GM23338 (cell line): ENCODE data around the gene MRPL27. TPM values are rescaled to one million over a fixed set of nuclear protein-coding genes. Genes with fewer than 3 reads are reported as not detected.

Experiments used
- ATAC-seq: fragments of 200-7000 bp; cut with Tn5 transposase; 3 replicates; pipeline ENCODE4 v1.9.1; 2020
- DNase-seq: peaks from one replicate; pipeline ENCODE4 v3.0.0-alpha.2; 2015; ENCODE audit warnings: low spot score
- H2AFZ ChIP-seq: fragments of 200-600 bp; sonication (generic); 2 replicates; pipeline ENCODE4 v1.8.0; 2016; ENCODE audit warnings: antibody characterized with exemption, mild to moderate bottlenecking, moderate library complexity
- H3F3A ChIP-seq: fragments of 200-600 bp; sonication (generic); replicated peaks from 2 replicates; pipeline ENCODE4 v1.8.0; 2017; ENCODE audit warnings: antibody characterized with exemption, mixed run types, low read depth
- H3K27ac ChIP-seq: fragments of 200-600 bp; sonication (generic); 2 replicates; pipeline ENCODE4 v1.6.1; 2016; ENCODE audit warnings: low read depth
- H3K27me3 ChIP-seq: fragments of 200-600 bp; sonication (generic); 2 replicates; pipeline ENCODE4 v1.8.0; 2016; ENCODE audit warnings: mild to moderate bottlenecking, mixed run types, moderate library complexity; ENCODE audit not compliant: insufficient read depth
- H3K36me3 ChIP-seq: fragments of 200-600 bp; sonication (generic); 2 replicates; pipeline ENCODE4 v1.8.0; 2016; ENCODE audit warnings: mild to moderate bottlenecking; ENCODE audit not compliant: insufficient read depth
- H3K4me1 ChIP-seq: fragments of 200-600 bp; sonication (generic); 2 replicates; pipeline ENCODE4 v1.8.0; 2016; ENCODE audit warnings: mild to moderate bottlenecking, moderate library complexity; ENCODE audit not compliant: insufficient read depth
- H3K4me2 ChIP-seq: fragments of 200-600 bp; sonication (generic); 2 replicates; pipeline ENCODE4 v1.7.1; 2017; ENCODE audit warnings: mixed run types
- H3K4me3 ChIP-seq: fragments of 200-600 bp; sonication (generic); 2 replicates; pipeline ENCODE4 v1.6.1; 2016; ENCODE audit warnings: mixed run types
- H3K79me2 ChIP-seq: fragments of 200-600 bp; sonication (generic); replicated peaks from 2 replicates; pipeline ENCODE4 v1.8.0; 2017; ENCODE audit warnings: mild to moderate bottlenecking; ENCODE audit not compliant: insufficient read depth
- H3K9me2 ChIP-seq: fragments of 200-600 bp; sonication (generic); 2 replicates; pipeline ENCODE4 v1.8.0; 2017; ENCODE audit not compliant: insufficient read depth
- H4K20me1 ChIP-seq: fragments of 200-600 bp; sonication (generic); replicated peaks from 2 replicates; pipeline ENCODE4 v1.8.0; 2017; ENCODE audit warnings: mild to moderate bottlenecking; ENCODE audit not compliant: insufficient read depth
- H3K27ac Mint-ChIP-seq: 2 replicates; pipeline ENCODE4 v1.8.0; 2020; ENCODE audit warnings: inconsistent platforms, mild to moderate bottlenecking, moderate library complexity, mixed read lengths
- H3K27me3 Mint-ChIP-seq: 3 replicates; pipeline ENCODE4 v1.8.0; 2022; ENCODE audit warnings: low read depth, mild to moderate bottlenecking, moderate library complexity, mixed read lengths, inconsistent platforms; ENCODE audit not compliant: insufficient read depth, poor library complexity
- H3K36me3 Mint-ChIP-seq: 3 replicates; pipeline ENCODE4 v1.8.0; 2021; ENCODE audit warnings: low read depth, mild to moderate bottlenecking, inconsistent platforms, moderate library complexity, mixed read lengths
- H3K4me1 Mint-ChIP-seq: 3 replicates; pipeline ENCODE4 v1.8.0; 2020; ENCODE audit warnings: mild to moderate bottlenecking, inconsistent platforms, mixed read lengths
- H3K4me3 Mint-ChIP-seq: 3 replicates; pipeline ENCODE4 v1.8.0; 2021; ENCODE audit warnings: moderate library complexity, mild to moderate bottlenecking, inconsistent platforms, mixed read lengths
- H3K9me3 Mint-ChIP-seq: 3 replicates; pipeline ENCODE4 v1.8.0; 2020; ENCODE audit warnings: moderate library complexity, mild to moderate bottlenecking, inconsistent platforms, mixed read lengths
- CREB1 ChIP-seq: fragments of 250-450 bp; sonication (Bioruptor Pico); IDR thresholded peaks from 2 replicates; pipeline ENCODE4 v1.5.0; 2020; ENCODE audit warnings: low read depth, mild to moderate bottlenecking, moderate library complexity
- EZH2 ChIP-seq: fragments of 200-600 bp; sonication (generic); IDR thresholded peaks from one replicate; pipeline ENCODE4 v1.8.0; 2017; ENCODE audit warnings: antibody characterized with exemption, mild to moderate bottlenecking, low read depth; ENCODE audit not compliant: unreplicated experiment
- JUNB ChIP-seq: IDR thresholded peaks from one replicate; pipeline ENCODE4 v1.6.1; 2016; ENCODE audit warnings: antibody characterized with exemption; ENCODE audit not compliant: unreplicated experiment
- STAT1 ChIP-seq: IDR thresholded peaks from one replicate; pipeline ENCODE4 v1.6.1; 2016; ENCODE audit warnings: antibody characterized with exemption; ENCODE audit not compliant: unreplicated experiment
- ZNF331 ChIP-seq: fragments of 250-450 bp; sonication (Bioruptor Pico); IDR thresholded peaks from 2 replicates; pipeline ENCODE4 v1.5.0; 2020; ENCODE audit warnings: low read depth, mild to moderate bottlenecking, moderate library complexity
- polyA plus RNA-seq: library from polyadenylated mRNA; unstranded; fragments of >200 nt; fragmentation: Nextera tagmentation; extraction: Ambion mirVana; gene quantifications from 2 replicates; pipeline ENCODE4 v1.2.1, GENCODE V29; 2016
- total RNA-seq: library from RNA; depleted of rRNA; stranded (reverse); fragments of >200 nt; shearing (Covaris generic); gene quantifications from 2 replicates; pipeline ENCODE4 v1.2.3, GENCODE V29; 2014
- TF ChIP-seq, protein P1 (sequence below): fragments of 250-450 bp; sonication (Bioruptor Pico); IDR thresholded peaks from 2 replicates; pipeline ENCODE4 v1.5.0; 2020; ENCODE audit warnings: mild to moderate bottlenecking, moderate library complexity
- TF ChIP-seq, protein P2 (sequence below): IDR thresholded peaks from one replicate; pipeline ENCODE4 v1.6.1; 2018; ENCODE audit warnings: antibody characterized with exemption; ENCODE audit not compliant: unreplicated experiment
- TF ChIP-seq, protein P3 (sequence below), 2 experiments: fragments of 200-600 bp in 1 of 2; sonication (generic) in 1 of 2; conservative IDR thresholded peaks; 2 replicates each; pipeline versions ENCODE4 v1.5.1 to v1.6.1; 2016 to 2017; ENCODE audit warnings: antibody characterized with exemption in 2 of 2, low read depth in 2 of 2, mild to moderate bottlenecking in 2 of 2, moderate library complexity in 1 of 2

Gene MRPL27
- total and polyA plus RNA-seq, 2 experiments from 2014 or later: 74.3 to 227 TPM

DNA sequence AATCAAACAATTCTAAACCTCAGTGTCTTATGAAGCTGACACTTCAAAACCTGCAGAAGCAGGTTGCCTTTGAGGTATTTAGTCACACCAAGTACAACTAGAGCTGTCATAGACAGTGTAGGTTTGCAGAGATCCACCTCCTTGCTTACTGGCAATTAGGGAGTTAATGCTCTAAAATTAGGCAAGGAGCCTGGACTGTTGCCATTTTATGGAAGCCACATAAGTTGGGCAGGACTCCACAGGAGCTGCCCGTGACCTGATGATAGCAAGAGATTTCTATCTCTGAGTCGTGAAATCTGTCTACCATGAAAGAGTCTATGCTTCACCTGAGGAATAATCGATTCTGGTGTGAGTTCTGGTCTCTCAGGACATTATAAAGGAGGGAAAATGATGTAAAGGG lies 8.9 kb upstream of the MRPL27 start:
- ATAC-seq (no peak), DNase-seq (no peak)
- H3K27ac Mint-ChIP-seq: no peak overlapping the region
- no peak overlapping the region for H2AFZ ChIP-seq
- H3K27ac ChIP-seq: no peak overlapping the region
- H3K79me2 ChIP-seq: no peaks in the 10 kb centered on the region
- H3K4me1 Mint-ChIP-seq: no peaks in the 10 kb centered on the region
- H3K4me2 ChIP-seq: no peak overlapping the region
- peaks cover 35% of the 10 kb centered on the region for H3K36me3 ChIP-seq
- peaks cover 4% of the 10 kb centered on the region; the same call in 1 of the 2 replicates for H4K20me1 ChIP-seq
- no peak overlapping the region for H3K4me3 ChIP-seq
- no peaks in the 10 kb centered on the region for H3K9me2 ChIP-seq
- TF ChIP-seq CREB1 (CRISPR knock-in tag) (no peak), ZNF331 (CRISPR knock-in tag) (no peak)
- H3K4me3 Mint-ChIP-seq: no peak overlapping the region
- no peaks in the 10 kb centered on the region for H3K4me1 ChIP-seq
- no peaks in the 10 kb centered on the region for H3K27me3 ChIP-seq
- no peaks in the 10 kb centered on the region for H3K9me3 Mint-ChIP-seq
- H3K36me3 Mint-ChIP-seq: peaks cover 77% of the 10 kb centered on the region
- peaks cover 8% of the 10 kb centered on the region for H3K27me3 Mint-ChIP-seq
- 0 out of 2 replicates have a peak, but pooled peaks cover 3% of the 10 kb centered on the region for H3F3A ChIP-seq

DNA sequence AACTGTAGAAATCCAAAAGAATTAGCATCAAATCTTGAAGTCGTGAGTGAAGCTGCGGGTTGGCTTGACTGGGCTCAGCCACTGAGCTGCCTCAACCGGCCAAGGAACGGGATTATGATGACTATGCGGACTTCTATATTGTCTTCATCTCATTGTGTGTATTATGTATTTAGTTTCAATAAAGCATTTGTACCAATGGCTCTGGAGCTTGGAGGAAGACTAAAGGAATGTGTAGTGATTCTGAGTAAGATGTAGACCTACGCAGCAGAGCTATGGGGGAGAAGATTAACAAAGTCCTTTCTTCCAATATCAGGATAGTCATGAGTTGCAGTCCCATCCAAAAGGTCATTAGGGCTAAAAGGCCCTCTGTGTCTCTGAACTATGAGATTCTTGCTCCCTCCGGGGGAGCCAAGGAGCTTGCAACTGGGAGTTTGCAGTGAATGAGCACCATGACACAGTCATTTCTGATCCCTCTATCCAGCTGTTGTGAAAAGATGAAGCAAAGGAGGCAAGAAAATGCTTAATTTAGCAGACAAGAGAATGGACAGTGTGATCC lies 8.4 kb upstream of the MRPL27 start:
- Histone ChIP-seq H3F3A (0 out of 2 replicates have a peak, but pooled peaks cover 3% of the 10 kb centered on the region), H4K20me1 (peaks cover 2% of the 10 kb centered on the region; the same call in 1 of the 2 replicates), H3K27ac (no peak overlapping the region), H3K36me3 (peaks cover 35% of the 10 kb centered on the region), H3K4me2 (no peak overlapping the region), H3K79me2 (no peaks in the 10 kb centered on the region), H3K4me1 (no peaks in the 10 kb centered on the region), H3K9me2 (no peaks in the 10 kb centered on the region), H2AFZ (no peak overlapping the region), H3K4me3 (no peak overlapping the region), H3K27me3 (no peaks in the 10 kb centered on the region)
- Mint-ChIP-seq H3K36me3 (peaks cover 71% of the 10 kb centered on the region), H3K27me3 (peaks cover 7% of the 10 kb centered on the region), H3K4me1 (no peaks in the 10 kb centered on the region), H3K9me3 (no peaks in the 10 kb centered on the region), H3K27ac (no peak overlapping the region), H3K4me3 (no peak overlapping the region)
- no peak for DNase-seq
- ATAC-seq: no peak
- no peak for TF ChIP-seq STAT1
- TF ChIP-seq CREB1 (CRISPR knock-in tag): no peak
- TF ChIP-seq, protein P1, sequence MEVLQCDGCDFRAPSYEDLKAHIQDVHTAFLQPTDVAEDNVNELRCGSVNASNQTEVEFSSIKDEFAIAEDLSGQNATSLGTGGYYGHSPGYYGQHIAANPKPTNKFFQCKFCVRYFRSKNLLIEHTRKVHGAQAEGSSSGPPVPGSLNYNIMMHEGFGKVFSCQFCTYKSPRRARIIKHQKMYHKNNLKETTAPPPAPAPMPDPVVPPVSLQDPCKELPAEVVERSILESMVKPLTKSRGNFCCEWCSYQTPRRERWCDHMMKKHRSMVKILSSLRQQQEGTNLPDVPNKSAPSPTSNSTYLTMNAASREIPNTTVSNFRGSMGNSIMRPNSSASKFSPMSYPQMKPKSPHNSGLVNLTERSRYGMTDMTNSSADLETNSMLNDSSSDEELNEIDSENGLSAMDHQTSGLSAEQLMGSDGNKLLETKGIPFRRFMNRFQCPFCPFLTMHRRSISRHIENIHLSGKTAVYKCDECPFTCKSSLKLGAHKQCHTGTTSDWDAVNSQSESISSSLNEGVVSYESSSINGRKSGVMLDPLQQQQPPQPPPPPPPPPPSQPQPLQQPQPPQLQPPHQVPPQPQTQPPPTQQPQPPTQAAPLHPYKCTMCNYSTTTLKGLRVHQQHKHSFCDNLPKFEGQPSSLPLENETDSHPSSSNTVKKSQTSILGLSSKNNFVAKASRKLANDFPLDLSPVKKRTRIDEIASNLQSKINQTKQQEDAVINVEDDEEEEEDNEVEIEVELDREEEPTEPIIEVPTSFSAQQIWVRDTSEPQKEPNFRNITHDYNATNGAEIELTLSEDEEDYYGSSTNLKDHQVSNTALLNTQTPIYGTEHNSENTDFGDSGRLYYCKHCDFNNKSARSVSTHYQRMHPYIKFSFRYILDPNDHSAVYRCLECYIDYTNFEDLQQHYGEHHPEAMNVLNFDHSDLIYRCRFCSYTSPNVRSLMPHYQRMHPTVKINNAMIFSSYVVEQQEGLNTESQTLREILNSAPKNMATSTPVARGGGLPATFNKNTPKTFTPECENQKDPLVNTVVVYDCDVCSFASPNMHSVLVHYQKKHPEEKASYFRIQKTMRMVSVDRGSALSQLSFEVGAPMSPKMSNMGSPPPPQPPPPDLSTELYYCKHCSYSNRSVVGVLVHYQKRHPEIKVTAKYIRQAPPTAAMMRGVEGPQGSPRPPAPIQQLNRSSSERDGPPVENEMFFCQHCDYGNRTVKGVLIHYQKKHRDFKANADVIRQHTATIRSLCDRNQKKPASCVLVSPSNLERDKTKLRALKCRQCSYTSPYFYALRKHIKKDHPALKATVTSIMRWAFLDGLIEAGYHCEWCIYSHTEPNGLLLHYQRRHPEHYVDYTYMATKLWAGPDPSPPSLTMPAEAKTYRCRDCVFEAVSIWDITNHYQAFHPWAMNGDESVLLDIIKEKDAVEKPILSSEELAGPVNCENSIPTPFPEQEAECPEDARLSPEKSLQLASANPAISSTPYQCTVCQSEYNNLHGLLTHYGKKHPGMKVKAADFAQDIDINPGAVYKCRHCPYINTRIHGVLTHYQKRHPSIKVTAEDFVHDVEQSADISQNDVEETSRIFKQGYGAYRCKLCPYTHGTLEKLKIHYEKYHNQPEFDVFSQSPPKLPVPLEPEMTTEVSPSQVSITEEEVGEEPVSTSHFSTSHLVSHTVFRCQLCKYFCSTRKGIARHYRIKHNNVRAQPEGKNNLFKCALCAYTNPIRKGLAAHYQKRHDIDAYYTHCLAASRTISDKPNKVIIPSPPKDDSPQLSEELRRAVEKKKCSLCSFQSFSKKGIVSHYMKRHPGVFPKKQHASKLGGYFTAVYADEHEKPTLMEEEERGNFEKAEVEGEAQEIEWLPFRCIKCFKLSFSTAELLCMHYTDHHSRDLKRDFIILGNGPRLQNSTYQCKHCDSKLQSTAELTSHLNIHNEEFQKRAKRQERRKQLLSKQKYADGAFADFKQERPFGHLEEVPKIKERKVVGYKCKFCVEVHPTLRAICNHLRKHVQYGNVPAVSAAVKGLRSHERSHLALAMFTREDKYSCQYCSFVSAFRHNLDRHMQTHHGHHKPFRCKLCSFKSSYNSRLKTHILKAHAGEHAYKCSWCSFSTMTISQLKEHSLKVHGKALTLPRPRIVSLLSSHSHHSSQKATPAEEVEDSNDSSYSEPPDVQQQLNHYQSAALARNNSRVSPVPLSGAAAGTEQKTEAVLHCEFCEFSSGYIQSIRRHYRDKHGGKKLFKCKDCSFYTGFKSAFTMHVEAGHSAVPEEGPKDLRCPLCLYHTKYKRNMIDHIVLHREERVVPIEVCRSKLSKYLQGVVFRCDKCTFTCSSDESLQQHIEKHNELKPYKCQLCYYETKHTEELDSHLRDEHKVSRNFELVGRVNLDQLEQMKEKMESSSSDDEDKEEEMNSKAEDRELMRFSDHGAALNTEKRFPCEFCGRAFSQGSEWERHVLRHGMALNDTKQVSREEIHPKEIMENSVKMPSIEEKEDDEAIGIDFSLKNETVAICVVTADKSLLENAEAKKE (CRISPR knock-in tag): no peak
- TF ChIP-seq, protein P2, sequence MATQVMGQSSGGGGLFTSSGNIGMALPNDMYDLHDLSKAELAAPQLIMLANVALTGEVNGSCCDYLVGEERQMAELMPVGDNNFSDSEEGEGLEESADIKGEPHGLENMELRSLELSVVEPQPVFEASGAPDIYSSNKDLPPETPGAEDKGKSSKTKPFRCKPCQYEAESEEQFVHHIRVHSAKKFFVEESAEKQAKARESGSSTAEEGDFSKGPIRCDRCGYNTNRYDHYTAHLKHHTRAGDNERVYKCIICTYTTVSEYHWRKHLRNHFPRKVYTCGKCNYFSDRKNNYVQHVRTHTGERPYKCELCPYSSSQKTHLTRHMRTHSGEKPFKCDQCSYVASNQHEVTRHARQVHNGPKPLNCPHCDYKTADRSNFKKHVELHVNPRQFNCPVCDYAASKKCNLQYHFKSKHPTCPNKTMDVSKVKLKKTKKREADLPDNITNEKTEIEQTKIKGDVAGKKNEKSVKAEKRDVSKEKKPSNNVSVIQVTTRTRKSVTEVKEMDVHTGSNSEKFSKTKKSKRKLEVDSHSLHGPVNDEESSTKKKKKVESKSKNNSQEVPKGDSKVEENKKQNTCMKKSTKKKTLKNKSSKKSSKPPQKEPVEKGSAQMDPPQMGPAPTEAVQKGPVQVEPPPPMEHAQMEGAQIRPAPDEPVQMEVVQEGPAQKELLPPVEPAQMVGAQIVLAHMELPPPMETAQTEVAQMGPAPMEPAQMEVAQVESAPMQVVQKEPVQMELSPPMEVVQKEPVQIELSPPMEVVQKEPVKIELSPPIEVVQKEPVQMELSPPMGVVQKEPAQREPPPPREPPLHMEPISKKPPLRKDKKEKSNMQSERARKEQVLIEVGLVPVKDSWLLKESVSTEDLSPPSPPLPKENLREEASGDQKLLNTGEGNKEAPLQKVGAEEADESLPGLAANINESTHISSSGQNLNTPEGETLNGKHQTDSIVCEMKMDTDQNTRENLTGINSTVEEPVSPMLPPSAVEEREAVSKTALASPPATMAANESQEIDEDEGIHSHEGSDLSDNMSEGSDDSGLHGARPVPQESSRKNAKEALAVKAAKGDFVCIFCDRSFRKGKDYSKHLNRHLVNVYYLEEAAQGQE: no peak
- TF ChIP-seq, protein P3, sequence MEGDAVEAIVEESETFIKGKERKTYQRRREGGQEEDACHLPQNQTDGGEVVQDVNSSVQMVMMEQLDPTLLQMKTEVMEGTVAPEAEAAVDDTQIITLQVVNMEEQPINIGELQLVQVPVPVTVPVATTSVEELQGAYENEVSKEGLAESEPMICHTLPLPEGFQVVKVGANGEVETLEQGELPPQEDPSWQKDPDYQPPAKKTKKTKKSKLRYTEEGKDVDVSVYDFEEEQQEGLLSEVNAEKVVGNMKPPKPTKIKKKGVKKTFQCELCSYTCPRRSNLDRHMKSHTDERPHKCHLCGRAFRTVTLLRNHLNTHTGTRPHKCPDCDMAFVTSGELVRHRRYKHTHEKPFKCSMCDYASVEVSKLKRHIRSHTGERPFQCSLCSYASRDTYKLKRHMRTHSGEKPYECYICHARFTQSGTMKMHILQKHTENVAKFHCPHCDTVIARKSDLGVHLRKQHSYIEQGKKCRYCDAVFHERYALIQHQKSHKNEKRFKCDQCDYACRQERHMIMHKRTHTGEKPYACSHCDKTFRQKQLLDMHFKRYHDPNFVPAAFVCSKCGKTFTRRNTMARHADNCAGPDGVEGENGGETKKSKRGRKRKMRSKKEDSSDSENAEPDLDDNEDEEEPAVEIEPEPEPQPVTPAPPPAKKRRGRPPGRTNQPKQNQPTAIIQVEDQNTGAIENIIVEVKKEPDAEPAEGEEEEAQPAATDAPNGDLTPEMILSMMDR (conservative IDR thresholded peaks at IDR 0.05; ENCODE audit: low read depth in 2 of 2): no peak
- no peak for TF ChIP-seq ZNF331 (CRISPR knock-in tag)
- TF ChIP-seq EZH2: no peak
- no peak for TF ChIP-seq JUNB
